HG02885 (cell line): ENCODE results near the gene PLK3.
"Not testable (repeated sequence)": the region's sequence is repeated elsewhere in the genome, so short reads cannot be mapped to it uniquely, and the experiment has no call there.

ENCODE experiments used
- ATAC-seq: cut with Tn5 transposase; IDR thresholded peaks from one replicate; pipeline ENCODE4 v1.9.1; 2021; ENCODE audit warnings: mild to moderate bottlenecking; ENCODE audit not compliant: unreplicated experiment, poor library complexity

Gene PLK3

DNA sequence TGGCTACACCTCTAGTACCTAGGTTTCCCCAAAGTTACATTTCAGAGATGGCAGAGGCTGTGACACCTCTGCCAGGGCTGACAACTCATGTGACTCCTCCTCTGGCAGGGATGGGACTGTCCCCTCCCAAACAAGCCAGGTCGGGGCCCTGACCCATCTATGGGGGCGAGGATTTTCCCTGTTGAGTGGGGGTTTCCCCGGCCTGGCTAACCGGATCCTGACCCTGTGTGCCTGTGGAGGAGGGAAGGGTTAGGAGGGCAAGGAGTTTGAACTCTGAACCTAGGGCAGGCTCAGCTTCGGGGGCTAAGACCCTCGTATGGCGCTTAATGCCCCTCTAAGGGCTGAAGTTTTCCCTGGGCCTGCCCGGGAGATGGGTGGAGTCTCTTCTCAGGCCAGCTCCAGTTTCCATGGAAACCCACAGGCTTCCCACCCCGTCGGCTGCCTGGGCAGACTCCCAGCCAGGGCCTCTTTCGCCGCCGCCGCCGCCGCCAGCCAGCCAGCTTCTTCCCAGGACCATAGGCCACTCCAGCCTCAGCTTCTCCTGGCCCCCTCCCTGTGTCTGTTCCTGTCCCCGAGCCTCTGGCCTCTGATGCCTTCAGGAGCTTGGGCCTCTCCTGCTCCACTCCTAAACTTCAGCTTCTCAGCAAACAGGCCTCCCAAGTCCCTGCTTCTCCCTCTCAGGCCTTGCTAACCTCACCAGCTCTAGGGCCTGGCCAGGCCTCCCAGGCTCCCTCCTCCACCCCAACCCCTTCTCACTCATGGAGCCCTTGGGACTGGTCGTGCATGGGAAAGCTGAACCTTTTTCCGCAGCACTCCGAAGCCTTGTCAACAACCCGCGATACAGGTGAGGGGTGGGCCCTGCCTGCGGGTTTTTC lies 8.1 kb downstream of the PLK3 start, which contains the start of gene BTBD19:
TSS of gene BTBD19 (plus strand) at position 461 of the 875 bp plus-strand sequence. CDS start at position 759, 298 bp downstream.
- ATAC-seq = peak; percentile 37

DNA sequence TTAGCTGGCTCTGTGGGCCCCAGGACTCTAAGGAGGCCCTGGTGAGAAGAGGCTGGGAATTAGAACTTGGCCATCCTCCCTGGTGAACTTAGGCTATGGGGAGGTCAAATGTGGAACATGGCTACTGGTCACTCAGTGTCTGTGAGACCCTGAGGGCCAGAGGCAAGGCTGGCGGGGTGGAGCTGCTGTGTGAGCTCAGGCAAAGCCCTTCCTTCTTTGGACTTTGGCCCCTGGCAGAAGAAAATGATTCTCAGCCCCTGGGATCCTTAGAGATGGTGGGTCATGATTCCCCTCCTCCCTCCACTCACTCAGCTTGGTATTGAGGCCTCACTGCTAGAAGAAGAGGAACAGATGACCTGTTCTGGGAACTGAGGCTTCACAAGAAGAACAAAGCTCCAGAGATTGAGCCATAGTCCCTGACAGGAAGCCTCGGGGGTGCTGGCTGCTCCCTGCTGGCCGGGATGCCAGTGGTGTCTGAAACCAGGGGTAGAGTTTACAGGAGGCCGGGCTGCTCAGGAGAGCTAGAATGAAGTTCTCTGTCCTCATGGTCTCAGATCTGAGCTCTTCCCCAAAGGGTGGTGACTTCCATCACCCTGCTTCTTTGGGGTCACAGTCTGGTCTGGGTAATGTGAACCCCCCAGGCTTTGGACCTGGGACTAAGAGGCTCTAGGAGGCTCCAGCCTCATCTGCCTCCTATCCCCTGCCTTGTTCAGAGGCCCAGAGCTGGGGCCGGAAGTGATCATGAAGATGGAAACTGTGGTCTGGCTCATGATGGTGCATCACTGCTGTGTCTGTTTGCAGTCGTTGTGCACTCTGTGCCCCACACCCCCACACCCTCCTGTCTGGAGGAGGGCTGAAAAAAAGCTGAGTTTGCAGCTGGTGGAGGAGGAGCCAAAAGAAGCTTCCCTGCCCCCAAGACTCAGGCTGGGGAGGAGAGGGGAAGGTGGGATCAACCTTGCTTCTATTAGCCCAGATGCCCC lies 9.1 kb downstream of the PLK3 start:
- ATAC-seq = peak; percentile 50

DNA sequence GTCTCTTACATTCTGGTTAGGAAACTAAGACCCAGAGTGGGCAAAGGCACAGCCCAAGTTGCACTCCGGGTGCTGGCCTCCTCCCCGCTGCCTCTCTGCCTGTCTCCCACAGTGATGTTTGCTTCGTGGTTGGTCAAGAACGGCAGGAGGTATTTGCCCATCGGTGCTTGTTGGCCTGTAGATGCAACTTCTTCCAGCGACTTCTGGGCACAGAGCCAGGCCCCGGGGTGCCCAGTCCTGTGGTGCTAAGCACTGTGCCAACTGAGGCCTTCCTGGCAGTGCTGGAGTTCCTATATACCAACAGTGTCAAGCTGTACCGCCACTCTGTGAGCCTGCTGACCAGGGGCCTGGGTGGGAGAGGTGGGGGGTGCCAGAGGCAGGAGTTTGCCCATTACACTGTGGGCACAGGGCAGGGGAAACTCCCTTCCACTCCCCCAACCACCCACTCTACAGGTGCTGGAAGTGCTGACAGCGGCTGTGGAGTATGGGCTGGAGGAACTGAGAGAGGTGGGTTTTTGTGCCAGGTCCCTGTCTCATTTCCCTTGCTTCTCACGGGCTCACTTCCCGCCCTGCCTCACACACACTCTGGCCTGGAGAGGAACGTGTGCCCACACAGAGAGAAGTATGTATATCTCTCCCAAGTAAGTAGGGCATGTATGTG lies 10.1 kb downstream of the PLK3 start:
- ATAC-seq = no peak

DNA sequence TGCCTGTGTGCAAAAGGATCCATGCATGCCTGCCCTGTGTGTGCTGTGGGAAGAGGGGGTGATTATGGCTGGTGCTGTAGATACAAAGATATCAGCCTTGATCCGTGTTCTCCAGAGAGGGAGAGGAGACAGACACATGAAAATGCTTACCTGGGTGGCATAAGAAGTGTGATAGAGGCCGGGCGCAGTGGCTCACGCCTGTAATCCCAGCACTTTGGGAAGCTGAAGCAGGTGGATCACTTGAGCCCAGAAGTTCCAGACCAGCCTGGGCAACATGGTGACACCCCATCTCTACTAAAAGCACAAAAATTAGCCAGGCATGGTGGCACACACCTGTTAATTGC lies 10.6 kb downstream of the PLK3 start:
- ATAC-seq = not testable (repeated sequence)

DNA sequence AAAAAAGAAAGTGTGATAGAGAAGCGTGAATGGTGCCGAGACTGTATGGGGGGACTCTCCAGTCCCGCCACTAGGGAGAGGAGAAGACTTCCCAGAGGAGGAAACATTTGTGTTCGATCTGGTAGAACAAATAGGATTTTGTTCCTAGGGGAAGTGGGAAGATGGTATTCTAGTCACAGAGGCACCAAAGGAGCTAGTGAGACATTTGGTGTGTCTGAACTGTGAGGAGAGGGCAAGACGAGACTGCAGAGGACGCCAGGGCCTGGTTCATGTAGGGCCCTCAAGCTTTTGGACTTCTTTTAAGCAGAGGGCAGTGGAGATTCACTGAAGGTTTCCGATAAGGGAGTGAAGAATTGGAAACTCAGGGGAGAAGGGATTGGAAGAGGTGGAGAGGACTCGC lies 11.1 kb downstream of the PLK3 start:
- no peak for ATAC-seq

DNA sequence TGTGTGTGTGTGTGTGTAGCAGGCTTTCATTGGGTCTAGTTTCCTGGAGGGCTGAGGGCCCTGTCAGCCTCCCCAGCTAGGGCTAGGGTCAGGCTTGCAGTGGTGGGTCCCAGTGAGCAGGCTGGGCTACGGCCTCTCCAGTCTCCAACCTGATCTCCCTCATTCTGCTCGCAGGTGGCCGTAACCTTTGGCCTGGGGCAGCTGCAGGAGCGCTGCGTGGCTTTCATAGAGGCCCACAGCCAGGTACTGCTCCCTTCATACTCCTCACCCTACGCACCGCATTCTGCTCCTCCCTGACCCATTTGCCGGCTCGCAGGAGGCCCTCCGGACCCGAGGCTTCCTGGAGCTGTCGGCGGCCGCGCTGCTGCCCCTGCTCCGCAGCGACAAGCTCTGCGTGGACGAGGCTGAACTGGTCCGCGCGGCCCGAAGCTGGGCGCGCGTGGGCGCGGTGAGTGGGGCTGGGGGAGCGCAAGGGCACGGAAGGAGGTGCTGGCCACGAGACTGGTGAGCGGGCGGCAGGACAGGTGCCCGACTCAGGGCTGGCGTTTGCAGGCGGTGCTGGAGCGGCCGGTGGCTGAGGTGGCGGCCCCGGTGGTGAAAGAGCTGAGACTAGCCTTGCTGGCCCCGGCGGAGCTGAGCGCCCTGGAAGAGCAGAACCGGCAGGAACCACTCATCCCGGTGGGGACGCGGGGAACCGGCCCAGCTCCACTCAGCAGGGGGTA lies 12.8 kb downstream of the PLK3 start:
- no peak for ATAC-seq

DNA sequence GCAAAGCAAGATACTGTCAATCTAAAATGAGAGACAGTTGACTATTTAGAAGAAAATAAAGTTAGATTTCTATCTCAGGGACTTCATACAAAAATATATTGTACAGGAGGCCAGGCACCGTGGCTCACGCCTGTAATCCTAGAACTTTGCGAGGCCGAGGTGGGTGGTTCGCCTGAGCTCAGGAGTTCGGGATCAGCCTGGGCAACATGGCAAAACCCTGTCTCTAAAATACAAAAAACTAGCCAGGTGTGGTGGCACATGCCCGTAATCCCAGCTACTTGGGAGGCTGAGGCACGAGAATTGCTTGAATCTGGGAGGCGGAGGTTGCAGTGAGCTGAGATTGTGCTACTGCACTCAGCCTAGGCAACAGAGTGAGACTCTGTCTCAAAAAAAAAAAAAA lies 15.7 kb downstream of the PLK3 start:
- ATAC-seq = not testable (repeated sequence)

DNA sequence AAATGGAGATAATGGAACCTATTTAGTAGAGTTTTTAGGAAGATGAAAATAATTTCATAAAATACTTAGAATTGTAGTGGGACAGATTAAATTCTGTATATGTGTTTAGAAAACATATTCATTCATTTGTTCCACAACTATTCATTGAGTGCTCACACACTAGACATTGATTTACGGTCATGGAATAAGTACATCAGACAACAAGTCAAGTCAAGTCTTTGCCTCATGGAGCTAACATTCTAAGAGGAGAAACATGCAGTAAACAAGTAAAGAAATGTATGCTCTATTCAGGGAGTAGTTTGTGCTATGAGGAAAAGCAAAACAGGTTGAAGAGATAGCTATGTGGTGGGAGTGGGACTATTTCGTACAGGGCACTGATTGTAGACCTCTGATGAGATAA lies 17.1 kb downstream of the PLK3 start:
- no peak for ATAC-seq

DNA sequence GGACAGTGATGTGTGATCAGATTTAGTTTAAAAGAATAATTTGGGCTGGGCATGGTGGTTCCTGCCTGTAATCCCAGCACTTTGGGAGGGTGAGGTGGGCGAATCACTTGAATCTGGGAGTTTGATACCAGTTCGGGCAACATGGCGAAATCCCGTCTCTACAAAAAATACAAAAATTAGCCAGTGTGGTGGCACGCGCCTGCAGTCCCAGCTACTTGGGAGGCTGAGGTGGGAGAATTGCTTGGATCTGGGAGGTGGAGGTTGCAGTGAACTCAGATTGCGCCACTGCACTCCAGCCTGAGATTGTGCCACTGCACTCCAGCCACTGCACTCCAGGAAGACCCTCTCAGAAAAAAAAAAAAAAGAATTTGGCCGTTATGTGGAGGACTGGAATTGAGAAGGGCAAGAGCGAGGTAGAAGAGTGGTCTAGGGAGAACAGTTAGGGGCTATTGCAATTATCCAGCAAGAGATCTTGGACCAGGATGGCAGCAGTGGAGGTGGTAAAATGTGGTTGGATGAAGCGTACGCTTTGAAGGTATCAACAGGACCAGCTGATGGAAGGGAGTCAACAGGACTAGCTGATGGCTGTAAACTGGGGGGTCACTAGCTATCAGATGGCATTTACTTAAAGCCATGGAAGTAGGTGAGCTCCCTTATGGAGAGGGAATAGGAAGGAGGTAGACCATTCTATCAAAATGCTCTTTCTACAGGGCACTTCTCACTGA lies 17.8 kb downstream of the PLK3 start:
- ATAC-seq = no peak

DNA sequence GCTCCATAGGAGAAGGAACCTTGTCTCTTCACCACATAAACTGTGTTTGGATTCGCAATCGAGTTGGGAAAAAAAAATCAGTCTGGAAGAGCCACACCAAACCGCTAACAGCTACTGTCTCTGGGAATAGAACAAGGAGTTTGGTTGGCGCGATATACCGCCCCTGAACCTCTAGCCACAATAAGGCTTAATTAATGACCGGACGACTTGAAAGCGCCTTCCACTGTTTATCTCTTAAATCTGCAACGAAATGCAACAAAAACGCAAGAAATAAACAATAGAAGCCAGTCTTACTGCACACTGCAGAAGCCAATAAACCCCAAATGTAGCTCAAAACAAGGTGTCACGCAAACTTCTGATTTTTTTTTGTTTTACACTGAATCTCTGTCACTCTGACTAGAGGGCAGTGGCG lies 19.0 kb downstream of the PLK3 start:
- no peak for ATAC-seq

DNA sequence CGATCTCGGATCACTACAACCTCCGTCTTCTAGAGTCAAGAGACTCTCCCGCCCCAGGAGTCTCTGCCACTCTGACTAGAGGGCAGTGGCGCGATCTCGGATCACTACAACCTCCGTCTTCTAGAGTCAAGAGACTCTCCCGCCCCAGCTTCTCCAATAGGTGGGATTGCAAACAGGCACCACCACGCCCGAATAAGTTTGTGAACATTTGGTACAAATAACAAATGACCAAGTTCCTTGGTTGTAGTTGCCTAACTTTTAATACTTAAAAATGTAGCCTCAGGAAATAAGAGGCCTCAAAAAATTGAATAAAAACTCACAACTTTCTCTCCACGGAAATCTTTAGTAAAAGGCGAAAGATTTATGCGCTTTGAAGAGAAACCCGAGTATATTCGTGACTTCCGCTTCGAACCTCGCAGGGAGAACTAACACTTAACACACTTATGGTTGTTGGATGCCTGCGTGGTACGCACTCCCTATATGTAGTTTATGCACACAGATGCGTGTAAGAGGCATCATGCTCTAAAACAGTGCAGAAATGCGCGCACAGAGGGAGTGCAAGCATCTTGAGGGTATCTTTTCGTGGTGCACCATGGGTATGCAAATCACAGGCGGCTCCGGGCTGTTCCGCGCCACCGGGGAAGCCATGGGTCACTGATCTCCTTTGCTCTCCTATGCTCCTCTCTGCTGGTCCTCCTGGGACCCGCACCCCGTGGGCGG lies 19.6 kb downstream of the PLK3 start:
- ATAC-seq = peak; percentile 81

DNA sequence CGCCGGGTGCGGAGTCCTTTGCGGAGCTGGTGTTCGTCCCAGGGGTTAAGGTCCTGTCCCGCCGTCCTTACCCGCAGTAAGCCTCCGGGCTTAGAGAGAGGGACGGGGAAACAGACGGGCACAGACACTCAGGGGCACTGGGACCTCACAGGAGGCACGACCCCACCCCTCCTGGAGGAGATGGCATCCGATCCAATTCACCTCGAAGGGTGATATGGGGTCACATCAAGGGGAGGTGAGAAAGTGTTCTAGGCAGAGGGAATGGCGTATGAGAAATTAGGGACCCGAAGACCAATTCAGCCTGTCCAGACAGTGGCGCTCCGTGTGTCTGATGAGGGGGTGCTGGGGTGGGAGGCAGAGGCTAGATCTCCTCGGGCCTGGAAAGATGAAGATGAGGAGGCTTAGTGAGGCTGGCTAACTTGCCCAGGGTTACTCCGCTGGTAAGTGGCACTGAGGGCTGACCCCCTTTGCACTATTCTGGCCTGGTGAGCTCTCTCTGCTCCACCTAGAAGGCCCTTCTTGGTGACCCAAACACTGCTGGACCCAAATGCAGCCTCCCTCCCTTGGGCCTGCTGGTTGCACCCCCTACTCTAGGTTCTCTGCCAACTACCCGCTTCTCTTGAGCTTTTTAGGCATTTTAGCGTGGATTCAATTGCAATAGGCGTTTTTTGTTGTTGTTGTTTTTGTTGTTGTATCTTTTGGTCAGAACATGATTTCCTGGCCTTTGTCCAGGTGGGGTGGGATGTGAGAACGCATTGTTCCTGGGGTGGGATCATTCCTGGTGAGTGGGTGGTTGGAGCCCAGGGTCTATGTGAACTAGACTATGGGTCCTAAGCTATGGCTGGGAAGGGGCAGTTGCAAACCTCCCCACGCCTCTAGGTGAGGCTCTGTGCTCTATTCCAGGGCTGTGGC lies 20.4 kb downstream of the PLK3 start:
- no peak for ATAC-seq

DNA sequence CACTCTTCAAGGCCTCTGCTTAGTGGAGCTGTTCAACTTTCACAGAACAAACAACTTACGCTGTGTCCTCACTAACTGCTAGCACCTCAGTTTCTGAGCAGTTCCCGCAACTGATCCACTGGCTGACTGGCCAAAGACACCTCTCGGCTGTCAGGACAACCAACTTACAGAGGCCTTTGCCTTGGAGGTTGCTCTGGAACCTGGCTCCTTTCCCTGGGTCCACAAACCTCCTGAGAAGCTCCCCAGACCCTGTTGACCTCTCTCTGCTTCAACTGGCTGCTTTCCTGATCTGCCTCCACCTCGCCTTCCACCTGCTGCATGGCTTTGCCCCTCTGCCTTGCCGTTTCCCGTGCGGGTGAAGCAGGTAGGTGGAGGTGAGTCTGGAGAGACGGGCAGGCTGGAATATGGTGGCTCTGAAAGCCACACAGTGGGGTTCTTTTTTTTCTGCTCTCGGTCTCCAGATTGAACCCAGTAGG lies 21.1 kb downstream of the PLK3 start:
- ATAC-seq = no peak

DNA sequence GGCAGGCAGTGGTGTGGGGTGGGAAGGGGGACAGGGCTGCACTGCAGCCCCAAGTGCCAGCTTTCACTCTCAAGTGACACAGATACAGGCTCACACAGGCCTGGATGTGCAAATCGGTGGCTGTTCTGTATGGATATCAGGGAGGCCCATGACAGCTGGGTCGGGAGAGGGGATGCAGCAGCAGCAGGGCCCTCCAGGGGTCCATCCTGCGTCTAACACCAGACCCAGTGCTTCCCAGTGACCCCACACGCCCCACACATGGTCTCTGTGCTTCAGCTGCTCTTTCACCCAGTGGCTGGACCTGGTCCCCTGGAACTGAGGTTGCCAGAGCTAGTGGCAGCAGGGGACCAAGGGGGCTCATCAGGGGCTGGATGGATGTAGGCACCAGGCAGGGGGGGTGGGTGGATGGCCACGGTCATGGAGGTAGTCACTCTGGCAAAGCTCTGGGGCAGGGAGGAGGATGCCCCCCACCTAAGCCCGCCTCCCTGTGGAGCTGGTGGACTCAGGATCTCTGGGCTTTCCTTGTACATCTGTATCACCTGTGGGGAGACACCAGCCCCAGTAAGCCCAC lies 22.0 kb downstream of the PLK3 start:
- no peak for ATAC-seq

DNA sequence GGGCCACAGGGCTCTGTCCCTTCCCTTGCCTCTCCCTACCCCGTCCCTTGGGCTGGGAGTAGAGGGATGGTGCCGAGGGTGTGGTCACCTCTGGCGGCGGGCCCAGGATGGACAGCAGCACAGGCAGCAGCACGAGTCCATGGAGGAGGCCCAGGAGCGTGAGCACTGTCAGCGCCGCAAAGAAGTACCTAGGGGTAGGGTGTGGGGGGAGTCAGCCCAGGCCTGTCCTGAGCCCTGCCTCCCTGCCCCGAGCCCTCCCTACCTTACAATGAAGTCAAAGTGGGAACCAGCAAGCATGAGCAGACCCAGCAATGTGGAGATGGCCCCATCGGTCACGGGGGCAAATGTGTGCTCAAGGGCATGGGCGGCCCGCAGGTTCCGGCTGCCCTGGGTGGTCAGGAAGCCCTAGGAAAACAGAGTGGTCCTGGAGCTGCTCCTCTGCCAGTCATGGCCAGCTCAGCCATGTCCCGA lies 22.8 kb downstream of the PLK3 start:
- no peak for ATAC-seq

DNA sequence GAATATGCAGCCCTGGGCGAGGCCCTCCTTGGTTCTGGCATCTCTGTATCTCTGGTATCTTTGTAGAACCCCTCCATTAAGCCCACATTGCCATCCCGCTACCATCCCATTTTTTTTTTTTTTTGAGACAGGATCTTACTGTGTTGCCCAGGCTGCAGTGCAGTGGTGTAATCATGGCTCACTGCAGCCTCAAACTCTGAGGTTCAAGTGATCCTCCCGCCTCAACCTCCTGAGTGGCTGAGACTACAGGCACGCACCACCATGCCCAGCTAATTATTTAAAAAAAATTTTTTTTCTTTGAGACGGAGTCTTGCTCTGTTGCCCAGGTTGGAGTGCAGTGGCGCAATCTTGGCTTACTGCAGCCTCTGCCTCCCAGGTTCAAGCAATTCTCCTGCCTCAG lies 24.2 kb downstream of the PLK3 start:
- not testable (repeated sequence) for ATAC-seq
